GM21367 (cell line): ENCODE measurements around the gene LMBR1L.

ENCODE experiments used
- ATAC-seq: cut with Tn5 transposase; IDR thresholded peaks from one replicate; pipeline ENCODE4 v1.9.1; 2021; ENCODE audit not compliant: unreplicated experiment

Gene LMBR1L

GRCh38 chr12:49121047-49121696 lies 10.5 kb upstream of the LMBR1L start:
- ATAC-seq = no peak

GRCh38 chr12:49111206-49111605 lies 559 bp upstream of the LMBR1L start:
- ATAC-seq = no peak

GRCh38 chr12:49109641-49110463 lies 795 bp downstream of the LMBR1L start:
- no peak for ATAC-seq

- ATAC-seq = no peak
These were observed 1.7 kb downstream of the LMBR1L start for GRCh38 chr12:49108958-49109404.

- ATAC-seq = no peak
These were observed 5.1 kb downstream of the LMBR1L start for GRCh38 chr12:49105504-49106084.

- ATAC-seq = no peak
These were observed 5.8 kb downstream of the LMBR1L start for GRCh38 chr12:49104822-49105221.

GRCh38 chr12:49100380-49100779 lies 10.3 kb downstream of the LMBR1L start:
- no peak for ATAC-seq

- ATAC-seq = no peak
These were observed 11.9 kb downstream of the LMBR1L start for GRCh38 chr12:49098703-49099102.

GRCh38 chr12:49098035-49098451 lies 12.6 kb downstream of the LMBR1L start:
- no peak for ATAC-seq

GRCh38 chr12:49097381-49097780 lies 13.3 kb downstream of the LMBR1L start:
- ATAC-seq = no peak

- no peak for ATAC-seq
These were observed 15.7 kb downstream of the LMBR1L start for GRCh38 chr12:49094975-49095365.

GRCh38 chr12:49094160-49094974 lies 16.3 kb downstream of the LMBR1L start, which contains the start of gene DHH:
TSS of gene DHH (minus strand) at chr12:49094801. CDS start at chr12:49094512, 289 bp downstream.
- no peak for ATAC-seq

- no peak for ATAC-seq
These were observed 16.9 kb downstream of the LMBR1L start for GRCh38 chr12:49093792-49094159.

GRCh38 chr12:49092816-49093406 lies 17.7 kb downstream of the LMBR1L start:
- no peak for ATAC-seq

GRCh38 chr12:49092086-49092815 lies 18.4 kb downstream of the LMBR1L start:
- no peak for ATAC-seq

- ATAC-seq = no peak
These were observed 18.9 kb downstream of the LMBR1L start for GRCh38 chr12:49091836-49092085.

GRCh38 chr12:49091056-49091835 lies 19.4 kb downstream of the LMBR1L start:
- no peak for ATAC-seq

GRCh38 chr12:49089821-49090773 lies 20.6 kb downstream of the LMBR1L start:
- ATAC-seq = no peak
